ENCODE results near the gene MMAB.

Gene MMAB

DNA sequence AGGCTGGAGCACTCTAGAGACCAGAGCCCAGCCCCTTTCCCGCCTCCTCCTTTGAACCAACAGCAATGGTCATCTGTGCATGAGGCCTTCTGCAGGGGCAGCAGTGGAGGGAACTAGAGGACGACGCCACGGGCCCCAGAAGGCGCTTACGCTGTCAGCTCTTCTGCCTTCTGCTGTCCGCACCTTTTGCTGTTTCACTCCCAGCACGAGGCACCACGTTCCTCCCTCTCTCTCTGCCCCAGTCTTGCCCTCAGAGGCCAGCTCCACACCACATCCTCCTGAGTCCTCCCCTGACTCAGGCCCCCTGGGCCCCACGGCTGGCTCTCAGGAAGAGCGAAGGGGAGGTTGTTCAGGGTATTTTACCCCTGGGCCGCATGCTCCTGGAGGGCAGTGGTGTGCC is 15.5 kb downstream of the MMAB start:
- no peak for DNase-seq

DNA sequence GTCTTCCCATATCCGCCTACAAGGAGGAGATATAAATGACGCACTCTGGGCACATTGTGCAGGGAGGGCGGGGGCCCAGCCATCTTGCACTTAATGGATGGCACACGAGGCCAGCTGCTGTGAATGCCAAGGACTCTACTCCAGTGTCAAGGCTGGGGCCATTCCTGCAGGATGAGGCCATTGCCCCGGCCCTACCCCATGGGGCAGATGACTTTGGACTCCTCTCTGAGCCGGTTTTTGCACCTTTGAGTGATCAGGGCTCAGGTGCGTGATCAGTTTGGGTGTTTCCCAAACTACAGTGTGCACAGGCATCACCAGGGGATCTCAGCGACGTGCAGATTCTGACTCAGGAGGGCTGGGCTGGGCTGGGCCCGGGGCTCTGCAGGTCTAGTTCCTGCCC is 16.1 kb downstream of the MMAB start:
- no peak for DNase-seq

DNA sequence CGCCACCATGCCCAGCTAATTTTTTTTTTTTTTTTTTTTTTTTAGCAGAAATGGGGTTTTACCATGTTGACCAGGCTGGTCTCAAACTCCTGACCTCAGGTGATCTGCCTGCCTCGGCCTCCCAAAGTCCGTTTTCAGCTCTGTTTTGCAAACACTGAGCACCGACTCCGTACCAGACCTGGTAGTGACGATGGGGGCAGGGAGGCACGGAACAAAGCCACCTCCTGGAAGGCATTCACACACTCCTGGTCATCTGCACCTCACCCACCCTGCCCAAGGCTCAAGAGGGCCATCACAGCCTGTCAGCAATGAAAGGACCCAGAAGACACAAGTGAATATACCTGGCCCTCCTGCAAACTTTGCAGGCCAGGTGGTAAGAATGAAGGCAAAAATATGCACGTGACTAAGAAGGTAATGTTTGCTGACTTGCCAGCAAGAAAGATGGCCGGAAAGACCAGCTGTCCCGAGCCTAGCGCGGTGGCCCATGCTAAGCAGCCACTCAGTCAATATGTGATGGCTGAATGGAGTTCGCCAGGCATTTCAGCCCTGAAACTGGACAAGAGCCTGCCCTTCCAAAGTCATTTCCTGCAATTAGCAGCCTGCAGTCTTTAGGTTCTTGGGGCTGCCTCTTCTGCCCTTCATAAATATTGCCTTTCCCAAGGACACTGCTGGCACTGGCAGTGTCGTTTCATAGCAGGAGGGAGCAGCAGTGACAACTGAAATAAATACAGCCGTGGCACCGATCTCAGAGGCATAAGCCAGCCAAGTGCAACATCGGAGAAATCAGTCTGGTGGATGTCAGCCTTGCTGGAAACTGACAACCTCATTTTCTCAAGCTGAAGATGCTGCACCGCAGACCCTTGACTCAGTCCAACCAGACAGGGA is 17.6 kb downstream of the MMAB start:
- DNase-seq = no peak

DNA sequence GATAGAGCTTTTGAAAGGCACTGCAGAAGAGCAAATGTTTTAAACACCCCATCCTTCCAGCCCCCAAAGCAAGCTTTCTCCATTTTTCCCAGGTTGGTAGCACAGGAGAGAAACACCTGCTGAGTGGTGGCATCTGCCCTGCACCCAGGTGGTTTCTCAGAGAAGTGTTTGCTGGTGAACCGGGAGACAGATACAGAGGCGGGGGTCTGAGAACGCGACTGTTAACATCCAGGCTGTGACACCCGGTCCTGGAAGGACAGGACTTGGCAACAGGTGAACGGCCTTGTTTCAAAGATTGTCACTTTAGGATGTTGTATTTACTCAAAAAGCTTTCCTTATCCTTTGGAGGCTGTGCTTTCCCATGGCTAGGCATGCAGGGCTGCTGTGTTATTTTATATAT is 18.5 kb downstream of the MMAB start:
- DNase-seq = no peak

DNA sequence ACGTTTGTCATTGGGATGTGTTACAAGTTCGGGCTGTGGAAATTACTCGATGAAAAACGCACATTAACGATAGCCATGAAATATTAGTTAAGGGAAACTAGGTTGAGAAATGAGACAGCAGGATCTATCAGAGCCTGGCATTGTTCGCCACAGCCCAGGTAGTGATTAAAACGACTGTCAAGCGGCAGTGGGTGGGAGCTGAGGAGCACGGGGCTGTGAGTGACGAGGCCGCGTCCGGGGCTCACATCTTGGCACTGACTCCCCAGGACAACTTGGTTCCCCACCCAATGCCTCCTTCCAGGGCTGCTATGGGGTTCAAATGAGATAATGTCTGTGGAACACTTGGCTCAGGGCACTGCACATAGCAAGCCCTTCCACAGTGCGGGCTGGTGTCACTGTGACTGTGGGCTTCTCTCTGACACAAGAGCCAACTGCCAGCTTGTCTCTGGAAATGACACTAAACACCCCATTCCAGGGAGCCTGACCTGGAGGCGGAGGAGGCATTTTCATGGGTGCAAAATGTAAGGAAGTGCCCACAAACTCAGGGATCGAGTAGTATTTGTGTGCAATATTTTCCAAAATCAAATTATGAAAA is 19.3 kb downstream of the MMAB start:
- no peak for DNase-seq

DNA sequence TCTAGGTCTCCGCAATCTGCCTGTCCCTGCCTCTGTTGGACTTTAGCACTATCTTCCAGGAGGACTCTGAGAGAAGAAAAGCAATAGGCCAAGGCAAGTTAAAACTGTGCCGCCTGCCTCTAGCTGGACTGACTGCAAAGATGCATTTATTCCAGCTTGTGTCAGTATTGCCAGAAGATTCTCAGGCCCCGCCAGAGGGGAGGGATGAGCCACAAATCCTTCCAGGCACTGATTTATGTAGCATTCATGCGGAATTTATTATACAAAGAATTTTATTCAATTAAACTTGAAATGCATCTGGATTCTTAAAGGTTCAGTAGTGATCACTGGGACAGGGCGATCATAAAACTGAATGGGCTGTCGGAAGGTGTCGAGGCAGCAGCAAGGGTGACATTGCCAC is 19.8 kb downstream of the MMAB start:
- DNase-seq = peak; percentile 68

DNA sequence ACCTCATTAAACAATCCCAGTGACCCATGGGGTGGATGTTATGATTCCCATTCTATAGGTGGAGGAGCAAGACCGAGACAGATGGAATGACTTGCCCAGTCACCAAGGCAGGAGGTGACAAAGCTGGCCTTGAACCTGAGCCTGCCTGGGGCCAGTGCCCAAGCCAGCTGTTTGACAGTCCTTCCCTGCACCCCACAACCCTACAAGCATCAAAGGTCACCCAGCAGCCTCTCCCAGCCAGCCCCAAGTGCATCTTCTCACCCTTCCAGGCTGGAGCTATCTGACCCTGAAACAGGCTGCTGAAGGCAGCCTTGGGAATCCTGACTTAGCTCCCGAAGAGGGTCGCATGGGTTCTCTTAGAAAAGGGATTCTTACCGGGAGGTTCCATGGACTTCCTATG is 20.3 kb downstream of the MMAB start:
- no peak for DNase-seq

DNA sequence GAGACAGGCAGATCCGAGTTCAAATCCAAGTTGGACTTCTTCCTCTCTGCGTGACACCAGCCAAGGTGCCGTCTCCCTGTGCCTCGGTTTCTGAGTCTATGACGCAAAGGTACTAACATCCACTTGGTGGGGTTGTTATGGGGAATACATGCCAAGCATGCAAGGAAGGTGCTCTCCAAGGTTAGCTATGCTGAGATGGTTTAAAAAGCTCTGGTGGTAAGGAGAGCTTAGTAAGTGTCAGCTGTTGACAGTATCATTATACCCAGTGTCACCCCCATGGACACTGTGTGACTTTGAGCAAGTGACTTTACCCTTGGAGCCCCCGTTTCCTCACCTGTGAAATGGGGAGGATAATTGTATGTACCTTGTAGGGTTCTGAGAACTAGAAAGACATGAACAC is 22.2 kb downstream of the MMAB start:
- no peak for DNase-seq

DNA sequence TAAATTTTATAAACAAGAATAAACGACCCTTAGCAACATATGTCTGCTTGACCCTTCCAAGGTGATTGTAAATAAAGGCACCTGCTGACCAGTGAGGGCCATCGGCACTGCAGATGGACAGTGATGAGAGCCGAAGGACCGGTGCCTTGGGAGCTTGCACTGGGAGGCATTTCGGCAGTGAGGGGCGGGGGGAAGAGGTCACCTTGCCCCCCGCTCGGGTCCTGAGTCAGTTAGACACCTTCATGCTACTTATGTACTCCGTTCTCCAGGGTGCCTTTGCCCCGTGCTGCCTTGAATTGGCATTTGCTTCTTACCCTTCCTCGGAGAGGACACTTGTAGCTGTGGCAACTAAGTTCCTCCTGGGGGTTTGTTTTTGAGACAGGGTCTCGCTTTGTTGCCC is 23.0 kb downstream of the MMAB start:
- DNase-seq = no peak

DNA sequence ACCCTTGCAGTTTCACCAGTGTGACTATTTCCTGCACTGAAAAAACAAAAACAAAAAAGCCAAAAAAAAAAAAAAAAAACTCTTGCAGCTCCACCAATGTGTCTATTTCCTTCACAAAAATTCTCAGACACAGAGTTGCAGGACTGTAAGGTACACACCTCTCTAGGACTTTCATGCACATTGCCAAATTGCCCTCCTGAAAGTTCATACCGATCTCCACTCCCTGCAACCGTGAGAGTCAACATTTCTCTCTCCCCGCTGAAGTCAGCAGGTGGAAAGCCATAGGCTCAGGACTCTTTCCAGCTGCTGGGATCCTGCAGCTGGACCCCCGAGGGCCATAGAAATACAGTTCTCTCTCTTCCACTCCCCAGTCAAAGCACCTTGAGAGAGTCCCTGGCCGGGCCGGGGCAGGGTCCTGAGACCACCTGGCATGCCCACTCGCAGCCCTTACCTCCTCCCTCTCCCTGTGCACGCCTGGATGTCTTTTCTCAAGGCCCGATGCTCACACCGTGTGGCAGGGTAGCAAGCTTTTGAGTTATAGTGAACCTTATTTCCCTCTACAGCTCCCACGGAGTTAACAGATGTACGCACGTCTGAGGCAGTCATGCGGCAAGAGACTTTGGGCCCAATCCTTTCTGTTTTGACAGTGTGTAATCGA is 23.6 kb downstream of the MMAB start:
- no peak for DNase-seq

DNA sequence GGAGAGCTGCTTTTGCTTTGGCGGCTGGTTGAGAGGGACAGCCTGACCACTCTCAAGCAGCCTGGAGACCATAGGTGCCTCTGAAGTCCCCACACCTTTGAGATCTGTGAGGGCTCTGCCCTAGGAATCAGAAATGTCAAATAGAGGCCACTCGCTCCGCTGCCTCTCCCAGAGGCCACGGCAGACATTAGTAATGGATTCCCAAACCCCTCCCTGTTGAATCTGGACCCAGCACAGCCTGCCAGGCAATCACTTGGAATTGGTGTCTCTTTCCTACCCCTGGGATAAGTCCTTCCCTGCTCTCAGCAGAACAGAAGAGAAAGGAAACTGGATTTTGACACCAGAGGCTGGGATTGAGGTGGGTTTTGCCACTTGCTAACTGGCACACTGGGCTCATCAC is 25.0 kb downstream of the MMAB start:
- no peak for DNase-seq

DNA sequence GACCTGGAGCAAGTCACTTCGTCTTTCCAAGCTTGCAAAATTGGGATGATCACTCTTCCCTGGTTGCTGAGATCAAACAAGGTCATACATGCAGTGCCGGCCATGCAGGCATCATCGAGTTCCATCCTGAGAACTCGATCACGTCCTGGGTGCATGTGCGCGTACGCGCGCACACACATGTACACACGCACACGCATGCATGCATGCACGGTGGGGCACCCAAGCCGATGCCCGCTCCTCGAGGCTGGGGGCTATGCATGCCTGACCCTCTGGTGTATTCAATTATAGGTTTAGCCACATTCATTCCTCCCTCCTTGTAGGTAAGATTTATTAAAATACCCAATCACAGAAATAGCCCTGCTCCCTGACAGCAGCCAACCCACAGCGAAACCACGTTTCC is 26.0 kb downstream of the MMAB start:
- DNase-seq = no peak

DNA sequence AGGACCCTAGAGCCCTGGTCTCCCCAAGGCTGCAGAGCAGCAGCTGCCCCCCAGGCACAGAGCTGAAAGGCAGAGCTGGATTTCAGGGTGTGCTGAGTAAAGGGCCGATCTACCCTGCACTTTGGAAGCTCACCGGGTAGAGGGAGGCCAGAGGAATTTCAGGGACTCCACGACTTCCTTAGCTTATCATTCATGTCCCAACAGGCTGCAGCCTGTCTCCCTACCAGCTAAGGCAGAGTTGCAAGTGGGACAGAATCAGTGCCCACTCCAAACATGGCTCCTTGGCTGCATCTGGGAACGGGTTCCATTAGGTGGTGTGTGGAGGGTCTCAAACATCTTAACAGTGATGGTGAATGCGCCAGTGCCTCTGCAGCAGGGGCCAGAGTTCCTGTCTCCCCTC is 27.5 kb downstream of the MMAB start:
- DNase-seq = no peak

DNA sequence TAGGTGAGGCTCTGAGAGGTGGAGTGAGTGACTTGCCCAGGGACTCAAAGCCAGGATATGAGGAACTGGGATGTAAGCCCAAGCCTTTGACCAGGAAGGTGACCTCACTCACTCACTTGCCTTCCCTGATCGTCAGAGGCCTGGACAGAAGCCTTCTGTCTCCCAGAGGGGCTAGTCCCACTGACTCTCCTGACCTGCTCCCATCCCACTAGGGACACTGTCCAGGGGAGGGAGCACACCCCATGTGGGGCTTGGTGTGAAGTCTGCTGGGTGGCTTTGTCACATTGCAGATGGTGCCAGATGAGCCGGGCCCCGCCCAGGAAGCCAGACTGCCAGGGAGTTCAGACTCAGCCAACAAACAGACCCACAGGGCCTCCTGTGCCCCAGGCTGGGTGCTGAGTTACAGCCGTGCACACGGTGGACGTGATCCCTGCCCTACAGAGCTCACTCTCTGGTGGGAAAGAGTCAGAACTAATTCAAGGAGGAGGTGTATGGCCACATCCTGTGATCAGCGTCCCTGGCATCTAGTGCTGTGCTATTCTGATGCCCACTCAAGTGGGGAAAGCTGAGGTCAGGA is 28.3 kb downstream of the MMAB start:
- DNase-seq = no peak

DNA sequence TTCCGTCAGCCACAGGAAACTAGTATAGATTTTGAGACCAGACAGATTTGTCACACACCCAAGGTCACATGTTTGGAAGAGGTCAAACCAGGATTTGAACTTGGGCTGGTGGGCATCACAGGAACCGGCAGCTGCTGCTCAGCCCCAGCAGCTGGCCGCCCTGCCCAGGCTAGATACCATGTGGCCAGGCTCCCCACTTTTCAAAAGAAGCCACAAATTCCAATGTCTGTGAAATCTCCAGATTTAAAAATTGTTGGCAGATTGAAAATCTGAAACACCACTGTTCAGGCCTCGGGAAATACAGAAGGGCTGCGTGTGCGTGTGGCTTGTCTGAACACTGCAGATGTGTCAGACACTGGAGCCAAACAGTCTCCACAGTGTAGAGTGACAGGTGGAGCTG is 30.4 kb downstream of the MMAB start:
- no peak for DNase-seq

DNA sequence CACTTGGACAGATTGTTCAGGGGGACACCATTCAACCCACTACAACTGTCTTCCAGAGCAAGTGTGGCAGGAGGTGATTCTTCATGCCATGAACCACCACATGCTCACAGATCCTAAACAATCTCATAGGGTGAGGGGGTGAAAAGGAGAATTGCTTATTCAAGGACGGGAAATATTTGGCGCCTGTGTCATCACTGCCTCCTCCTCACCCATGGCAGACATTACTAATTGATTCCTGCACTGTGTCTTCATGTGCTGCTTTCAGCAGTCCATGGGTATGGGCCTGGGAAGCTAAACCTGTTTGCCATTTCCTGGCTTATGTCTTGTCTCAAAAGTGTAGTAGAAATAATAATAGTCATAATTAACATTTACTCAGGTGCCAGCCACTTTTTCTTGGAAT is 31.3 kb downstream of the MMAB start:
- DNase-seq = no peak

DNA sequence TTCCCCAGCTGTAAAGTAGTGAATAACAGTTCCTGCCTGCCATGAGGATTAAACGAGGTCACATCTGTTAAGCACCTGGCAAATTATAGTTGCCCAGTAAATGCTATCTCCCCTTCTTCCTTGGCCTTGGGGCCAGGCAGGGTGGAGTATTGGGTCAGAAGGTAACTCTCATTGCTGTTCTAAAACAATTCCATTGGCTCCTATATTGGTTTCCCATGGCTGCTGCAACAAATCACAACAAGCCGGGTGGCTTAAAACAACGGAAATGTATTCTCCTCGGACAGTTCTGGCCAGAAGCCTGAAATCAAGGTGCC is 31.9 kb downstream of the MMAB start:
- DNase-seq = no peak

DNA sequence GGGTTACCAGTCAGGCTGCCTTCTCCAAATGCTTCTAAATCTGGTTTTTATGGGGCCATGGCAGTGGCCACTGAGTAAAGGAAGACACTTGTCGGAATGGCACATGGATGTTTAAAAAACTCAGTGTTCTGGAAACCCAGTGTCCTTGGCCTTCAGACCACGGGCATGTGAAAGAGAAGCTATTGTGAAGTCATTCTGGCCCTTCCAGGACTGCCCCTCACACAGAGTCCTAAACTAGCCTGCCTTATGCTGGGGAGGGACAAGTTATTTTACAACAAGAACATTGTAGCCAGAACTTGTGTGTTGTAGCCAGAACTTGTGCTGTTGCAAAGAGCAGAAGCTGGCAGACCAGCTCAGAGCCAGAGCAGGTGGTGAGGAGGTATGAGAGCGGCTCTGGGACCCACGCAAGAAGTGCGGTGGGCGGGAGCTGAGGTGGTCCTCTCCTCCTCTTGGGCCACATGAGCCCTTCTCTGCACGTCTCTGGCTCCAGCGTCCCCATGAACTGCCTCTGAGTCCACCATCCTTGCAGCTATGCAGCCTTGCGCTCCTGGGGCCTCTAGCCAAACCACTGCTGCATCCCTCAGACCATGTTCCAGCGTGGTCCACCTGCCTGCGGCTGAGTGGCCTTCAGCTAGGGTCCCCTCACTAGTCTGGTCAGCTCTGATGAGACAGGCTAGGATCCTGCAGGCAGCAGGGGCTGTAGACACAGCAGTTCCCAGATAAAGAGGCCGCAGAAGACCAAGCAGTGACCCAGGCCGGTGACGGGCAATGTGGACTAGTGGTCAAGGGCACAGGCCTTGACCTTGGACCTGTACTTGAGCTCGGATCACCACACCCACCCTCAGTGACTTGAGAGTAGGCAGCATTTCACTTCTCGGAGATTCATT is 32.5 kb downstream of the MMAB start:
- no peak for DNase-seq

DNA sequence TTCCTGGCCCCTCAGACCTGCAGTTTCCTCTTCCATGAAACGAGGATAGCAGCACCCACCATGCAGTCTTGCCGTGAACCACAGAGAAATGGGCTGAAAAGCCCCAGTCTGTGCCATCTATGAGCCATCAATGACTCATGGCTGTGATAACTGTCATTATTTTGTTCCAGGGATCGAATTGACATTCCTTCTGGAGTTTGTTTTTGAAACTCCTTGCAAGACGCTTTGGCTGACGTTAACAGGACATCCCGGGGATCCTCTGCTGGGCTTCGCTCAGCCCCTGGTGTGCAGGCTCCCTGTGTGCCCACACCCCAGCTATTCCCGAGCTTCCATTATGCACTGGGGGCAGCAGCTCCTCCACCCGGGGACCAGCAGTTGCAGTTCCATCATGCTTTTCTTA is 33.8 kb downstream of the MMAB start:
- DNase-seq = no peak

DNA sequence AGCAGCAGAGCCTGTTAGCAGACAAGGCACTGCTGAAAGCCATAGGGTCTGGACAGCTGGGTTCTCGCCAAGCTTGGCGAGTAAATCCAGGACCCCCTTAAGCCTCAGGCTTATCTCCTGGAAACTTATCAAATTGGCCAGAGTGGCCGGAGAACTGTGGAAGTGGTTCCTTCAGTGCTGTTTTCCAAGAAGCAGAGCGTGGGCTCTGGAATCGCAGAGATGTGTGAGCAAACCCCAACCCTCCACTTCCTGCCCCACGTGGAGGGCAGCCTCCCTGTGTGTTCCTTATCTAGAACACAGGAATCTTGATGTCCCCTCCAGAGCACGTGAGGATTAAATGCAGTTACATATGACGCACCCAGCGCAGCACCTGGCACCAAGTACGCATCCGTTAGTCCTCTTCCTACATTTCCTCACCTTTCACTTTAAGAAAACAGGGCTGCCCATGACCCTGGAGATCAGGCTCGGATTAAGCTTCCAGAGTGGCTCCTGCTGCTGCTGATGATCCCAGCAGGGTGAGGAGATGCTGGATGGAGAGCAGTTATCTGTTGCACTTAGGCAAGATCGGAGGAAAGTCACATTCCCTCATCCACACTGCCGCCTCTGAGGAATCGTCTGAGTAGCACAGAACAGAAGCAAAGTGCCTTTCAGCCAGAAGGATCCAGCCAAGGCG is 35.0 kb downstream of the MMAB start:
- no peak for DNase-seq

DNA sequence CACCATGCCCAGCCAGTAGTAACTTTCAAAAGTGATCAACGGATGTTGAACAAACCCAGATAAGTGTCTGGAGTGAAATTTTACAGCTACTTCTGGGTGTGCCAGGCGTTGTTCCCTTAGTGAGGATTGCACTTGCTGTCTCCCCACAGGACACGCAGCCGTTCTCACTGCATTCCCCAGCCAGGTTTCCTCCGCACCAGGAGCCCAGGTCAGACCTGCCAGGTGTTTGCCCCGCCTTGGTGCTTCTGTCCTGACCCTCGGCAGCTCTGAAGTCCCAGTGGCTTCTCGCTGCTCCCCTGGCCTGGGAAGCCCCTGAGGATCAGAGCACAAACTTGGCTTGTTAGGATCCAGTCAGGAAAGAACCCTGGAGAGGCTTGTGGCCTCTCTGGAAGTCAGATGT is 36.2 kb downstream of the MMAB start:
- DNase-seq = no peak

DNA sequence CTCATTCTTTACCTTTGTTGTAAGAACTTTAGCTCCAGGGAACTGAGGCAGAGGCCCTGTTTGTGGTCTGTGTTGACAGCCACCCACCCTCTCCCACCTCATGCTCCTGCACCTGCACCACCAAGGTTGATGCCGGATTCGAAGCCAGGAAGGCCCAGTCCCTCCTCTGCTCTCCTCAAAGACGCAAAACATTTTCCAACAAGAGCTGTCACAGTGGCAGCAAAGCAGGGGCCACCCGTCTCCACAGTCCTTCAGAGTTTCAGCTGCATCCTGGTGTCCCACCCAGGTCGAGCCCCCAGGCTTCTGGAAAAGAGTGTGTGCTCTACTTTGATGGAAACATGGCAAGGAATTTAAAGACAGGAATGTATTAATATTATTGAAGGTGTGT is 37.4 kb downstream of the MMAB start:
- DNase-seq = no peak

All from eye (tissue), 1 donor.